Muscle layer of duodenum (tissue), 2 donors: ENCODE results near the gene SVIL.

Experiments used
- H3K27ac ChIP-seq: one replicate; pipeline ENCODE4 v1.7.0; 2013; ENCODE audit warnings: mild to moderate bottlenecking, low read length
- H3K27me3 ChIP-seq: one replicate; pipeline ENCODE4 v1.7.0; 2013; ENCODE audit warnings: low read depth, mild to moderate bottlenecking, control low read depth, low read length
- H3K36me3 ChIP-seq, 2 donors: one replicate each; pipeline ENCODE4 v1.7.0; 2013; ENCODE audit warnings: low read length in 2 of 2, control low read depth in 1 of 2, mild to moderate bottlenecking in 1 of 2; ENCODE audit not compliant: insufficient read depth in 2 of 2, control insufficient read depth in 1 of 2
- H3K4me1 ChIP-seq, 2 donors: one replicate each; pipeline ENCODE4 v1.7.0; 2013; ENCODE audit warnings: low read length in 2 of 2, mild to moderate bottlenecking in 2 of 2, control low read depth in 1 of 2, moderate library complexity in 1 of 2; ENCODE audit not compliant: insufficient read depth in 2 of 2, control insufficient read depth in 1 of 2
- H3K4me3 ChIP-seq, 2 donors: one replicate each; pipeline ENCODE4 v1.7.0; 2013; ENCODE audit warnings: low read length in 2 of 2, low read depth in 1 of 2, mild to moderate bottlenecking in 1 of 2
- H3K9me3 ChIP-seq, 2 donors: one replicate each; pipeline ENCODE4 v1.7.0; 2013; ENCODE audit warnings: low read length in 2 of 2, control low read depth in 1 of 2, mild to moderate bottlenecking in 1 of 2; ENCODE audit not compliant: control insufficient read depth in 1 of 2
- donor health status: healthy.

The SVIL gene

GRCh38 chr10:29634764-29635625 lies at the start of gene SVIL:
SVIL (minus strand) TSS chr10:29634971; CDS start chr10:29555058, 79,913 bp downstream.
- Histone ChIP-seq H3K27ac (peak within 1 kb of the TSS; percentile 94), H3K4me3 (peak within 1 kb of the TSS; percentile 57 to 61), H3K9me3 (no peaks in the 10 kb centered on the region)

GRCh38 chr10:29681676-29682448 lies 47.1 kb upstream of the SVIL start:
- no peaks in the 10 kb centered on the region for H3K27me3 ChIP-seq
- no peak overlapping the region for H3K4me3 ChIP-seq
- H3K9me3 ChIP-seq, result no peaks in the 10 kb centered on the region
- H3K36me3 ChIP-seq, result peaks cover 6 to 36% of the 10 kb centered on the region in 2 donors
- H3K27ac ChIP-seq, result no peak overlapping the region
- peaks cover 0 to 26% of the 10 kb centered on the region in 2 donors for H3K4me1 ChIP-seq

More at GRCh38 chr10:29634764-29635625, at the start of gene SVIL:
- peaks cover 0 to 14% of the 10 kb centered on the region in 2 donors for H3K36me3 ChIP-seq
- no peaks in the 10 kb centered on the region for H3K27me3 ChIP-seq
- H3K4me1 ChIP-seq, result peaks cover 0 to 13% of the 10 kb centered on the region in 2 donors

GRCh38 chr10:29680091-29680490 lies 45.3 kb upstream of the SVIL start:
- H3K4me3 ChIP-seq, result no peak overlapping the region
- peaks cover 0 to 26% of the 10 kb centered on the region in 2 donors for H3K4me1 ChIP-seq
- peaks cover 6 to 32% of the 10 kb centered on the region in 2 donors for H3K36me3 ChIP-seq
- H3K9me3 ChIP-seq, result no peaks in the 10 kb centered on the region
- H3K27me3 ChIP-seq, result no peaks in the 10 kb centered on the region
- no peak overlapping the region for H3K27ac ChIP-seq

- no peak overlapping the region for H3K27ac ChIP-seq
- H3K27me3 ChIP-seq, result no peaks in the 10 kb centered on the region
- no peak overlapping the region for H3K4me3 ChIP-seq
- H3K4me1 ChIP-seq, result peaks cover 0 to 24% of the 10 kb centered on the region in 2 donors
- no peaks in the 10 kb centered on the region for H3K9me3 ChIP-seq
- H3K36me3 ChIP-seq, result peaks cover 3 to 21% of the 10 kb centered on the region in 2 donors
Measured at GRCh38 chr10:29676732-29677131, 42.0 kb upstream of the SVIL start.

GRCh38 chr10:29675984-29676383 lies 41.2 kb upstream of the SVIL start:
- peaks cover 3 to 19% of the 10 kb centered on the region in 2 donors for H3K36me3 ChIP-seq
- H3K9me3 ChIP-seq, result no peaks in the 10 kb centered on the region
- peaks cover 0 to 22% of the 10 kb centered on the region in 2 donors for H3K4me1 ChIP-seq
- H3K4me3 ChIP-seq, result no peak overlapping the region
- H3K27me3 ChIP-seq, result no peaks in the 10 kb centered on the region
- no peak overlapping the region for H3K27ac ChIP-seq

GRCh38 chr10:29671968-29672367 lies 37.2 kb upstream of the SVIL start:
- no peaks in the 10 kb centered on the region for H3K9me3 ChIP-seq
- no peaks in the 10 kb centered on the region for H3K27me3 ChIP-seq
- no peak overlapping the region for H3K27ac ChIP-seq
- H3K4me3 ChIP-seq, result no peak overlapping the region
- peaks cover 0 to 20% of the 10 kb centered on the region in 2 donors for H3K36me3 ChIP-seq
- H3K4me1 ChIP-seq, result peaks cover 0 to 33% of the 10 kb centered on the region in 2 donors

GRCh38 chr10:29671228-29671780 lies 36.5 kb upstream of the SVIL start:
- peaks cover 0 to 33% of the 10 kb centered on the region in 2 donors for H3K4me1 ChIP-seq
- H3K9me3 ChIP-seq, result no peaks in the 10 kb centered on the region
- no peak overlapping the region for H3K4me3 ChIP-seq
- H3K27me3 ChIP-seq, result no peaks in the 10 kb centered on the region
- H3K36me3 ChIP-seq, result peaks cover 0 to 20% of the 10 kb centered on the region in 2 donors
- no peak overlapping the region for H3K27ac ChIP-seq

GRCh38 chr10:29670761-29671160 lies 36.0 kb upstream of the SVIL start:
- no peaks in the 10 kb centered on the region for H3K27me3 ChIP-seq
- H3K36me3 ChIP-seq, result peaks cover 0 to 20% of the 10 kb centered on the region in 2 donors
- H3K4me1 ChIP-seq, result peaks cover 0 to 33% of the 10 kb centered on the region in 2 donors
- no peaks in the 10 kb centered on the region for H3K9me3 ChIP-seq
- no peak overlapping the region for H3K4me3 ChIP-seq
- H3K27ac ChIP-seq, result no peak overlapping the region

GRCh38 chr10:29669149-29669548 lies 34.4 kb upstream of the SVIL start:
- Histone ChIP-seq H3K36me3 (peaks cover 0 to 4% of the 10 kb centered on the region in 2 donors), H3K4me1 (peaks cover 0 to 33% of the 10 kb centered on the region in 2 donors), H3K9me3 (no peaks in the 10 kb centered on the region), H3K4me3 (no peak overlapping the region), H3K27ac (no peak overlapping the region), H3K27me3 (no peaks in the 10 kb centered on the region)

- Histone ChIP-seq H3K27ac (no peak overlapping the region), H3K4me1 (peaks cover 0 to 38% of the 10 kb centered on the region in 2 donors), H3K9me3 (no peaks in the 10 kb centered on the region), H3K27me3 (no peaks in the 10 kb centered on the region), H3K36me3 (peaks cover 0 to 3% of the 10 kb centered on the region in 2 donors), H3K4me3 (no peak overlapping the region)
Measured at GRCh38 chr10:29668628-29669027, 33.9 kb upstream of the SVIL start.

- H3K27ac ChIP-seq, result no peak overlapping the region
- no peaks in the 10 kb centered on the region for H3K9me3 ChIP-seq
- H3K4me3 ChIP-seq, result no peak overlapping the region
- peaks cover 0 to 45% of the 10 kb centered on the region in 2 donors for H3K4me1 ChIP-seq
- H3K36me3 ChIP-seq, result peaks cover 0 to 3% of the 10 kb centered on the region in 2 donors
- H3K27me3 ChIP-seq, result no peaks in the 10 kb centered on the region
Measured at GRCh38 chr10:29667191-29667590, 32.4 kb upstream of the SVIL start.
